ENCODE results near the gene WARS2. TPM values are rescaled to one million over a fixed set of nuclear protein-coding genes. Genes with fewer than 3 reads are reported as not detected.

Gene WARS2
- 1 to 10 TPM; 4.3 to 8.7 (median 6.2) TPM for total RNA-seq
- long read RNA-seq, partial matches to known transcripts = 1 of 2 reads
- long read RNA-seq, other reads (novel, unspliced or antisense) = 0 of 2 reads

- 0% methylated on average over 29 of the region's 50 CpGs for WGBS (ENCODE audit: insufficient coverage, low coverage, low lambda C conversion rate, missing lambda C conversion rate)
- no peaks in the 10 kb centered on the region for H3K9me3 ChIP-seq
- ATAC-seq = peak; percentile 99 to 100 (median 99)
Observed at GRCh38 chr1:119140177-119141019, at the start of gene WARS2. Gene WARS2, minus strand, starts transcription at chr1:119140653. Its CDS starts 9 bp downstream, at chr1:119140644.

GRCh38 chr1:119188926-119189325, 48.5 kb upstream of the WARS2 start:
- no peaks in the 10 kb centered on the region for H3K27me3 ChIP-seq
- WGBS (ENCODE audit: insufficient coverage, low coverage, low lambda C conversion rate, missing lambda C conversion rate) = 59% methylated on average over 3 of the region's 3 CpGs
- no peaks in the 10 kb centered on the region for H3K36me3 ChIP-seq
- H3K27ac ChIP-seq = no peak overlapping the region
- DNase-seq (no peak), ATAC-seq (no peak)
- no peak overlapping the region for H3K4me3 ChIP-seq
- TF ChIP-seq CTCF (IDR thresholded peaks at IDR 0.05) (no peak), POLR2A (IDR thresholded peaks at IDR 0.05) (no peak)
- intact Hi-C loops (cut with DNase I) = no loop called here
- no peaks in the 10 kb centered on the region for H3K4me1 ChIP-seq
- no peaks in the 10 kb centered on the region for H3K9me3 ChIP-seq

More at GRCh38 chr1:119140177-119141019, at the start of gene WARS2:
- intact Hi-C loops (cut with DNase I) = no loop called here
- no peaks in the 10 kb centered on the region for H3K36me3 ChIP-seq
- DNase-seq = peak; percentile 94 to 97 (median 96)
- H3K4me1 ChIP-seq = peaks cover 0 to 15% (median 7%) of the 10 kb centered on the region in 4 donors
- TF ChIP-seq CTCF (IDR thresholded peaks at IDR 0.05) (no peak), POLR2A (IDR thresholded peaks at IDR 0.05) (peak; percentile 78)
- H3K4me3 ChIP-seq = peak within 1 kb of the TSS; percentile 48 to 69 (median 68)
- H3K27me3 ChIP-seq = no peaks in the 10 kb centered on the region
- peak within 1 kb of the TSS; percentile 92 to 98 (median 97) for H3K27ac ChIP-seq

- ATAC-seq = no peak
- H3K4me3 ChIP-seq = no peak overlapping the region
- 89% methylated on average over 2 of the region's 2 CpGs for WGBS (ENCODE audit: insufficient coverage, low coverage, low lambda C conversion rate, missing lambda C conversion rate)
- H3K27ac ChIP-seq = no peak overlapping the region
- H3K9me3 ChIP-seq = no peaks in the 10 kb centered on the region
- no peak for TF ChIP-seq POLR2A (IDR thresholded peaks at IDR 0.05)
- no peaks in the 10 kb centered on the region for H3K4me1 ChIP-seq
- intact Hi-C loops (cut with DNase I) = no loop called here
- no peak for DNase-seq
- H3K27me3 ChIP-seq = no peaks in the 10 kb centered on the region
- no peaks in the 10 kb centered on the region for H3K36me3 ChIP-seq
Observed at GRCh38 chr1:119187416-119187815, 47.0 kb upstream of the WARS2 start.

GRCh38 chr1:119186471-119186870, 46.0 kb upstream of the WARS2 start:
- WGBS (ENCODE audit: insufficient coverage, low coverage, low lambda C conversion rate, missing lambda C conversion rate) = 94% methylated on average over 2 of the region's 2 CpGs
- Histone ChIP-seq H3K4me1 (no peaks in the 10 kb centered on the region), H3K4me3 (no peak overlapping the region), H3K36me3 (no peaks in the 10 kb centered on the region), H3K27me3 (no peaks in the 10 kb centered on the region), H3K9me3 (no peaks in the 10 kb centered on the region), H3K27ac (no peak overlapping the region)
- ATAC-seq (no peak), DNase-seq (no peak)
- no peak for TF ChIP-seq POLR2A (IDR thresholded peaks at IDR 0.05)
- TF ChIP-seq CTCF (IDR thresholded peaks at IDR 0.05) = no peak
- intact Hi-C loops (cut with DNase I) = no loop called here

GRCh38 chr1:119184972-119185371, 44.5 kb upstream of the WARS2 start:
- DNase-seq (no peak), ATAC-seq (no peak)
- no peak for TF ChIP-seq CTCF (IDR thresholded peaks at IDR 0.05)
- no peak for TF ChIP-seq POLR2A (IDR thresholded peaks at IDR 0.05)
- Histone ChIP-seq H3K4me1 (no peaks in the 10 kb centered on the region), H3K36me3 (no peaks in the 10 kb centered on the region), H3K4me3 (no peak overlapping the region), H3K27me3 (no peaks in the 10 kb centered on the region), H3K27ac (no peak overlapping the region), H3K9me3 (no peaks in the 10 kb centered on the region)
- WGBS (ENCODE audit: insufficient coverage, low coverage, low lambda C conversion rate, missing lambda C conversion rate) = 80% methylated on average over 1 of the region's 1 CpG
- intact Hi-C loops (cut with DNase I) = no loop called here

All from right lobe of liver (tissue), 6 donors.